Astrocyte (in vitro differentiated cells and primary cell): ENCODE measurements around the gene CCDC116. TPM values are rescaled to one million over a fixed set of nuclear protein-coding genes. Genes with fewer than 3 reads are reported as not detected.

Source experiments
- DNase-seq: peaks from one replicate; pipeline ENCODE4 v3.0.0-alpha.2; 2010; ENCODE audit warnings: low read depth
- FAIRE-seq: peaks from 2 replicates; lab custom pipeline; 2011; peaks lifted over from hg19 to GRCh38; lab: Jason Lieb, UNC
- H2AFZ ChIP-seq: 2 replicates; pipeline ENCODE4 v1.6.0; 2012; ENCODE audit warnings: low read depth, low read length, inconsistent platforms
- H3K27ac ChIP-seq: 2 replicates; pipeline ENCODE4 v1.5.1; 2011; ENCODE audit warnings: low read depth, low read length, inconsistent platforms
- H3K27me3 ChIP-seq: 2 replicates; pipeline ENCODE4 v1.6.0; 2011; ENCODE audit warnings: low read length, inconsistent platforms; ENCODE audit not compliant: insufficient read depth
- H3K36me3 ChIP-seq: 2 replicates; pipeline ENCODE4 v1.5.1; 2011; ENCODE audit warnings: low read length, inconsistent platforms; ENCODE audit not compliant: insufficient read depth
- H3K4me1 ChIP-seq: 2 replicates; pipeline ENCODE4 v1.5.1; 2011; ENCODE audit warnings: low read length, inconsistent platforms; ENCODE audit not compliant: insufficient read depth
- H3K4me2 ChIP-seq: 2 replicates; pipeline ENCODE4 v1.6.0; 2012; ENCODE audit warnings: low read length, inconsistent platforms
- H3K4me3 ChIP-seq: 2 replicates; pipeline ENCODE4 v1.5.1; 2011; ENCODE audit warnings: low read depth, mild to moderate bottlenecking, low read length, inconsistent platforms; ENCODE audit not compliant: insufficient read depth
- H3K79me2 ChIP-seq: 2 replicates; pipeline ENCODE4 v1.6.0; 2012; ENCODE audit warnings: mild to moderate bottlenecking, low read length, inconsistent platforms; ENCODE audit not compliant: insufficient read depth
- H3K9ac ChIP-seq: 2 replicates; pipeline ENCODE4 v1.6.0; 2012; ENCODE audit warnings: mild to moderate bottlenecking, low read length, inconsistent platforms
- H3K9me3 ChIP-seq: 2 replicates; pipeline ENCODE4 v1.5.1; 2012; ENCODE audit warnings: low read depth, mild to moderate bottlenecking, low read length, inconsistent platforms; ENCODE audit not compliant: insufficient read depth
- H4K20me1 ChIP-seq: 2 replicates; pipeline ENCODE4 v1.6.0; 2012; ENCODE audit warnings: low read length, inconsistent platforms; ENCODE audit not compliant: insufficient read depth
- H3K27ac Mint-ChIP-seq: one replicate; pipeline ENCODE4 v1.8.0; 2021; ENCODE audit warnings: mild to moderate bottlenecking, mixed read lengths; ENCODE audit not compliant: unreplicated experiment
- H3K27me3 Mint-ChIP-seq: one replicate; pipeline ENCODE4 v1.8.0; 2021; ENCODE audit warnings: low read depth, mixed read lengths; ENCODE audit not compliant: unreplicated experiment
- H3K36me3 Mint-ChIP-seq: one replicate; pipeline ENCODE4 v1.8.0; 2021; ENCODE audit warnings: low read depth, mixed read lengths; ENCODE audit not compliant: unreplicated experiment
- H3K4me1 Mint-ChIP-seq: one replicate; pipeline ENCODE4 v1.8.0; 2021; ENCODE audit warnings: low read depth, mixed read lengths; ENCODE audit not compliant: unreplicated experiment
- H3K4me3 Mint-ChIP-seq: one replicate; pipeline ENCODE4 v1.8.0; 2021; ENCODE audit warnings: mild to moderate bottlenecking, moderate library complexity, mixed read lengths; ENCODE audit not compliant: unreplicated experiment
- H3K9me3 Mint-ChIP-seq: one replicate; pipeline ENCODE4 v1.8.0; 2021; ENCODE audit warnings: mild to moderate bottlenecking, mixed read lengths; ENCODE audit not compliant: unreplicated experiment
- EZH2 ChIP-seq: IDR thresholded peaks from 2 replicates; pipeline ENCODE4 v1.6.1; 2012; ENCODE audit warnings: mild to moderate bottlenecking, low read length, inconsistent platforms; ENCODE audit not compliant: insufficient read depth
- total RNA-seq: library from RNA; stranded (reverse); gene quantifications from 2 replicates; pipeline ENCODE4 v1.2.1, GENCODE V29; 2021
- TF ChIP-seq, protein P1 (sequence below): IDR thresholded peaks from 2 replicates; pipeline ENCODE4 v1.5.1; 2011; ENCODE audit warnings: low read depth, mild to moderate bottlenecking, inconsistent platforms, low read length, moderate library complexity; ENCODE audit not compliant: insufficient read depth

Gene CCDC116
- total RNA-seq, 1 donor from 2014 or later = 0.11 TPM

DNA sequence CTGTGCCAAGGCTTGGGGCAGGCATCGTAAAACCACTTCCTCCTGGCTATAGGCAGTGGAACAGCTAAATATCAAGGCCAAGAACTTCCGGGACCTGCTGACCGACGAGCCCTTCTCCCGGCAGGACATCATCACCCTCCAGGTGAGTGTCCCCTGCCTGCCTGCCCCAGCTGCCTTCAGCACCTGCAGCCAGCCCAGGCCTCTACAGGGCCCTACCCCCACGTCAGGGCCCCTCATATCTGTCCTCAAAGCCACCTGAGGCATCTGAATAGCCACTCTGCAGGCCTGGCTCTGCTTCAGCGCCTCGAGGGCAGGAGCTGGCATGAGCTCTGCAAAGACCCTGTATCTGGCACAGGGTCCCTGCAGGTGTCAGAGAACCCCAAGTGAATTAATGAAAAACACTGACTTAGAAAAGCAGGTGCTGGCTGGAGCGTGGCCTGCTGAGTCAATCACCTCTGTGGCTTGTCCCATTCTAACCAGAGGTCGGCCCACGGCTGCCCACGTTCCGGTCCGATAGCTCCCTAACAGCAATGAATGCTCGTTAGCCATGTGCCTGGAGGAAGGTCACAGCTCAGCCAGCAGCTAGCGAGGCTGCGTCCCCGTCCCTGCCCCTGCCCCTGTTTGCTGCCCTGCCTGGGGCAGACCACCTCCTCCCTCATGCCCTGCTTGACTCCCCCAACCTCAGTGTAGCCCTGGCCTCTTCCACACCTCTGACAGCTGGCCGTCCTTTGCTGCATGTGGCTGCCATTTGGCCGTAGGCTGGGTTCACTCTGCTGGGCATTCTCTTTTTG, 50.0 kb downstream of the CCDC116 start:
- no peak overlapping the region for H2AFZ ChIP-seq
- peaks cover 2% of the 10 kb centered on the region for H3K36me3 ChIP-seq
- Mint-ChIP-seq H3K36me3 (peaks cover 16% of the 10 kb centered on the region), H3K4me1 (peaks cover 4% of the 10 kb centered on the region), H3K9me3 (no peaks in the 10 kb centered on the region), H3K4me3 (no peak overlapping the region), H3K27me3 (no peaks in the 10 kb centered on the region), H3K27ac (no peak overlapping the region)
- H3K27me3 ChIP-seq = no peaks in the 10 kb centered on the region
- H3K4me1 ChIP-seq = peaks cover 4% of the 10 kb centered on the region
- no peak for TF ChIP-seq EZH2
- TF ChIP-seq, protein P1, sequence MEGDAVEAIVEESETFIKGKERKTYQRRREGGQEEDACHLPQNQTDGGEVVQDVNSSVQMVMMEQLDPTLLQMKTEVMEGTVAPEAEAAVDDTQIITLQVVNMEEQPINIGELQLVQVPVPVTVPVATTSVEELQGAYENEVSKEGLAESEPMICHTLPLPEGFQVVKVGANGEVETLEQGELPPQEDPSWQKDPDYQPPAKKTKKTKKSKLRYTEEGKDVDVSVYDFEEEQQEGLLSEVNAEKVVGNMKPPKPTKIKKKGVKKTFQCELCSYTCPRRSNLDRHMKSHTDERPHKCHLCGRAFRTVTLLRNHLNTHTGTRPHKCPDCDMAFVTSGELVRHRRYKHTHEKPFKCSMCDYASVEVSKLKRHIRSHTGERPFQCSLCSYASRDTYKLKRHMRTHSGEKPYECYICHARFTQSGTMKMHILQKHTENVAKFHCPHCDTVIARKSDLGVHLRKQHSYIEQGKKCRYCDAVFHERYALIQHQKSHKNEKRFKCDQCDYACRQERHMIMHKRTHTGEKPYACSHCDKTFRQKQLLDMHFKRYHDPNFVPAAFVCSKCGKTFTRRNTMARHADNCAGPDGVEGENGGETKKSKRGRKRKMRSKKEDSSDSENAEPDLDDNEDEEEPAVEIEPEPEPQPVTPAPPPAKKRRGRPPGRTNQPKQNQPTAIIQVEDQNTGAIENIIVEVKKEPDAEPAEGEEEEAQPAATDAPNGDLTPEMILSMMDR = no peak
- no peak overlapping the region for H3K4me2 ChIP-seq
- FAIRE-seq = no peak
- H3K9ac ChIP-seq = no peak overlapping the region
- H3K79me2 ChIP-seq = no peaks in the 10 kb centered on the region
- H3K4me3 ChIP-seq = no peak overlapping the region
- no peak overlapping the region for H3K27ac ChIP-seq
- peaks cover 14% of the 10 kb centered on the region for H4K20me1 ChIP-seq
- no peak for DNase-seq
- no peaks in the 10 kb centered on the region for H3K9me3 ChIP-seq

DNA sequence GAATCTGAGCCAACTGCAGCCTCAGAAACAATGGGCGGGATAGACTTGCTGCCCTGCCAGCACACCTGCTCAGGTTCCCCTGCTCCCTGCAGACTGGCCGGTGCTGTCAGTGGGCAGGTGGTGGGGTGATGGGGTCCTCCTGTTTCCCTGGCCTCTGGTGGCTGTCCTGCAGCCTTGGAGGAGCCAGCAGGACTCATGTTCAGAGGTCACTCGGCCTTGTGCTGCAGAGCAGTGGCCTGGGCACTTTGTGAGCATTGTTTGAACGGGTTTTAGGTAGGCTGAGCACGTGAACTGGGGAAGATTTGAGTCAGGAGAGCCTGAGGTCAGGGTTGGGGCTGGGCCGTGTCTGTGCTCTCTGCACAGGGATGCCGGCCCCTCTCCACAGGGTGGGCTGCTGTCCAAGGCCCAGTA, 50.8 kb downstream of the CCDC116 start:
- Mint-ChIP-seq H3K36me3 (peaks cover 10% of the 10 kb centered on the region), H3K4me3 (no peak overlapping the region), H3K9me3 (no peaks in the 10 kb centered on the region), H3K4me1 (peaks cover 4% of the 10 kb centered on the region), H3K27ac (no peak overlapping the region), H3K27me3 (no peaks in the 10 kb centered on the region)
- no peak overlapping the region for H2AFZ ChIP-seq
- no peaks in the 10 kb centered on the region for H3K27me3 ChIP-seq
- H3K4me1 ChIP-seq = peaks cover 4% of the 10 kb centered on the region
- no peaks in the 10 kb centered on the region for H3K79me2 ChIP-seq
- H3K9me3 ChIP-seq = no peaks in the 10 kb centered on the region
- no peak overlapping the region for H3K27ac ChIP-seq
- no peak overlapping the region for H3K9ac ChIP-seq
- H3K36me3 ChIP-seq = peaks cover 2% of the 10 kb centered on the region
- H3K4me3 ChIP-seq = no peak overlapping the region
- no peak for DNase-seq
- TF ChIP-seq, protein P1 = no peak
- no peak for TF ChIP-seq EZH2
- H3K4me2 ChIP-seq = no peak overlapping the region
- H4K20me1 ChIP-seq = peaks cover 14% of the 10 kb centered on the region
- no peak for FAIRE-seq

GRCh38 chr22:21684492-21685163, 52.1 kb downstream of the CCDC116 start:
- Histone ChIP-seq H3K4me2 (no peak overlapping the region), H3K27ac (no peak overlapping the region), H2AFZ (no peak overlapping the region), H3K9ac (no peak overlapping the region), H3K4me1 (peaks cover 4% of the 10 kb centered on the region), H3K36me3 (peaks cover 2% of the 10 kb centered on the region), H3K27me3 (no peaks in the 10 kb centered on the region), H3K79me2 (no peaks in the 10 kb centered on the region), H3K9me3 (no peaks in the 10 kb centered on the region), H3K4me3 (no peak overlapping the region), H4K20me1 (peaks cover 16% of the 10 kb centered on the region)
- DNase-seq (no peak), FAIRE-seq (no peak)
- Mint-ChIP-seq H3K4me1 (peaks cover 7% of the 10 kb centered on the region), H3K9me3 (no peaks in the 10 kb centered on the region), H3K4me3 (no peak overlapping the region), H3K27me3 (no peaks in the 10 kb centered on the region), H3K27ac (no peak overlapping the region), H3K36me3 (peaks cover 7% of the 10 kb centered on the region)
- no peak for TF ChIP-seq EZH2
- TF ChIP-seq, protein P1 = no peak
